GM21367 (cell line): ENCODE results near the gene CDCA3.

ENCODE experiments used
- ATAC-seq: cut with Tn5 transposase; IDR thresholded peaks from one replicate; pipeline ENCODE4 v1.9.1; 2021; ENCODE audit not compliant: unreplicated experiment

Gene CDCA3

GRCh38 chr12:6822426-6823135, 28.5 kb downstream of the CDCA3 start:
- no peak for ATAC-seq

- ATAC-seq: no peak
Measured at GRCh38 chr12:6821591-6822425, 29.3 kb downstream of the CDCA3 start, which contains the start of gene GPR162. TSS of gene GPR162 (plus strand) at chr12:6821821. CDS start at chr12:6823899, 2,078 bp downstream.

- no peak for ATAC-seq
Measured at GRCh38 chr12:6820166-6820565, 30.9 kb downstream of the CDCA3 start.

- no peak for ATAC-seq
Measured at GRCh38 chr12:6819106-6820030, 31.7 kb downstream of the CDCA3 start.

GRCh38 chr12:6818645-6819044, 32.4 kb downstream of the CDCA3 start:
- ATAC-seq: no peak

- no peak for ATAC-seq
Measured at GRCh38 chr12:6818222-6818621, 32.9 kb downstream of the CDCA3 start.

- ATAC-seq: no peak
Measured at GRCh38 chr12:6817662-6818157, 33.4 kb downstream of the CDCA3 start.

- ATAC-seq: no peak
Measured at GRCh38 chr12:6817098-6817497, 34.0 kb downstream of the CDCA3 start.

GRCh38 chr12:6816598-6816997, 34.5 kb downstream of the CDCA3 start:
- no peak for ATAC-seq

GRCh38 chr12:6813363-6813762, 37.7 kb downstream of the CDCA3 start:
- ATAC-seq: no peak

GRCh38 chr12:6810758-6811157, 40.3 kb downstream of the CDCA3 start:
- ATAC-seq: no peak

GRCh38 chr12:6809056-6809455, 42.0 kb downstream of the CDCA3 start:
- no peak for ATAC-seq

- no peak for ATAC-seq
Measured at GRCh38 chr12:6807170-6807569, 43.9 kb downstream of the CDCA3 start.

GRCh38 chr12:6799147-6799546, 51.9 kb downstream of the CDCA3 start:
- no peak for ATAC-seq
